Endothelial cell (in vitro differentiated cells): Measurements from ENCODE around the gene SCNN1A. TPM values are rescaled to one million over a fixed set of nuclear protein-coding genes. Genes with fewer than 3 reads are reported as not detected.
A peak's percentile ranks its signal among the peaks of the same experiment; 100 is the strongest.
"Not testable (repeated sequence)": the region's sequence is repeated elsewhere in the genome, so short reads cannot be mapped to it uniquely, and the experiment has no call there.

Experiments used
- DNase-seq: peaks from one replicate; pipeline ENCODE4 v3.0.0; 2021; ENCODE audit warnings: low spot score
- H3K27ac Mint-ChIP-seq: one replicate; pipeline ENCODE4 v1.8.0; 2021; ENCODE audit warnings: mixed read lengths, inconsistent platforms; ENCODE audit not compliant: unreplicated experiment
- H3K27me3 Mint-ChIP-seq: one replicate; pipeline ENCODE4 v1.8.0; 2021; ENCODE audit warnings: mild to moderate bottlenecking, moderate library complexity, mixed read lengths, inconsistent platforms; ENCODE audit not compliant: unreplicated experiment
- H3K36me3 Mint-ChIP-seq: one replicate; pipeline ENCODE4 v1.8.0; 2021; ENCODE audit warnings: mild to moderate bottlenecking, low read depth, mixed read lengths, inconsistent platforms; ENCODE audit not compliant: unreplicated experiment
- H3K4me1 Mint-ChIP-seq: one replicate; pipeline ENCODE4 v1.8.0; 2021; ENCODE audit warnings: mild to moderate bottlenecking, mixed read lengths, inconsistent platforms; ENCODE audit not compliant: unreplicated experiment
- H3K4me3 Mint-ChIP-seq: one replicate; pipeline ENCODE4 v1.8.0; 2021; ENCODE audit warnings: mild to moderate bottlenecking, mixed read lengths, inconsistent platforms; ENCODE audit not compliant: unreplicated experiment
- H3K9me3 Mint-ChIP-seq: one replicate; pipeline ENCODE4 v1.8.0; 2021; ENCODE audit warnings: mixed read lengths, inconsistent platforms; ENCODE audit not compliant: unreplicated experiment
- CTCF ChIP-seq: fragments of 200-600 bp; sonication (generic); IDR thresholded peaks from one replicate; pipeline ENCODE4 v1.5.0; 2021; ENCODE audit warnings: antibody characterized with exemption; ENCODE audit not compliant: unreplicated experiment
- total RNA-seq: library from RNA; stranded (reverse); fragmentation: NEBNext Ultra II Directional; extraction: Animal tissue kit (Norgen Biotek cat#: 25700); gene quantifications from one replicate; pipeline ENCODE4 v1.2.1, GENCODE V29; 2021; ENCODE audit not compliant: unreplicated experiment

The SCNN1A gene
- total RNA-seq, 1 donor from 2014 or later = 2.2 TPM

- Mint-ChIP-seq H3K9me3 (no peaks in the 10 kb centered on the region), H3K36me3 (peaks cover 10% of the 10 kb centered on the region), H3K27ac (no peak overlapping the region), H3K27me3 (peaks cover 17% of the 10 kb centered on the region), H3K4me1 (peaks cover 38% of the 10 kb centered on the region), H3K4me3 (no peak overlapping the region)
- TF ChIP-seq CTCF = no peak
- DNase-seq = no peak
Measured at GRCh38 chr12:6338955-6339354, 36.4 kb downstream of the SCNN1A start.

- H3K4me1 Mint-ChIP-seq = peaks cover 42% of the 10 kb centered on the region
- peaks cover 17% of the 10 kb centered on the region for H3K27me3 Mint-ChIP-seq
- not testable (repeated sequence) for H3K4me3 Mint-ChIP-seq, H3K27ac Mint-ChIP-seq, DNase-seq, H3K9me3 Mint-ChIP-seq
- H3K36me3 Mint-ChIP-seq = peaks cover 14% of the 10 kb centered on the region
Measured at GRCh38 chr12:6338536-6338935, 36.8 kb downstream of the SCNN1A start.

GRCh38 chr12:6337958-6338433 lies 37.4 kb downstream of the SCNN1A start:
- Mint-ChIP-seq H3K4me1 (peaks cover 41% of the 10 kb centered on the region), H3K4me3 (no peak overlapping the region), H3K9me3 (no peaks in the 10 kb centered on the region), H3K27ac (no peak overlapping the region), H3K36me3 (peaks cover 18% of the 10 kb centered on the region), H3K27me3 (peaks cover 17% of the 10 kb centered on the region)
- no peak for DNase-seq
- no peak for TF ChIP-seq CTCF

- Mint-ChIP-seq H3K27me3 (peaks cover 12% of the 10 kb centered on the region), H3K4me1 (peaks cover 36% of the 10 kb centered on the region), H3K36me3 (peaks cover 25% of the 10 kb centered on the region), H3K9me3 (no peaks in the 10 kb centered on the region), H3K4me3 (peak overlapping the region; percentile 79), H3K27ac (no peak overlapping the region)
- TF ChIP-seq CTCF = no peak
- DNase-seq = no peak
Measured at GRCh38 chr12:6336889-6337853, 38.2 kb downstream of the SCNN1A start.

- Mint-ChIP-seq H3K36me3 (peaks cover 27% of the 10 kb centered on the region), H3K27me3 (peaks cover 12% of the 10 kb centered on the region), H3K27ac (no peak overlapping the region), H3K4me3 (peak overlapping the region; percentile 79), H3K9me3 (no peaks in the 10 kb centered on the region), H3K4me1 (peaks cover 34% of the 10 kb centered on the region)
- DNase-seq = peak; percentile 85
- no peak for TF ChIP-seq CTCF
Measured at GRCh38 chr12:6336079-6336888, 39.1 kb downstream of the SCNN1A start.
